A673 (cell line): ENCODE results near the gene MORN5.

Experiments used
- CTCF ChIP-seq: fragments of 300-800, 200-600 bp; sonication (generic); conservative IDR thresholded peaks from 2 replicates; pipeline ENCODE4 v1.5.1; 2017; ENCODE audit warnings: low read depth, mild to moderate bottlenecking, antibody characterized with exemption, low read length, moderate library complexity, mixed read lengths
- EZH2 ChIP-seq: fragments of 200-600 bp; sonication (generic); IDR thresholded peaks from 2 replicates; pipeline ENCODE4 v1.6.1; 2017; ENCODE audit warnings: borderline replicate concordance, low read depth, mild to moderate bottlenecking, mixed read lengths, antibody characterized with exemption, low read length; ENCODE audit not compliant: poor library complexity, severe bottlenecking

- no peak for TF ChIP-seq CTCF
- no peak for TF ChIP-seq EZH2
Observed at GRCh38 chr9:122113574-122113973, 46.1 kb upstream of the MORN5 start.
